Right atrium auricular region (tissue), 2 donors: Measurements from ENCODE around the gene HTRA1. TPM values are rescaled to one million over a fixed set of nuclear protein-coding genes. Genes with fewer than 3 reads are reported as not detected.
A peak's percentile ranks its signal among the peaks of the same experiment; 100 is the strongest.

ENCODE experiments used
- DNase-seq: peaks from one replicate; pipeline ENCODE4 v3.0.0-alpha.2; 2019; ENCODE audit warnings: low spot score
- H3K27ac ChIP-seq, 2 donors: fragments of 200-600 bp; sonication (generic); 1 replicate in 1 of 2; 2 replicates in 1 of 2; pipeline ENCODE4 v1.5.1; 2016 to 2019
- H3K27me3 ChIP-seq, 2 donors: fragments of 200-600 bp; sonication (generic); one replicate each; pipeline versions ENCODE4 v1.5.1 to v1.6.0; 2017 to 2019
- H3K36me3 ChIP-seq: fragments of 200-600 bp; sonication (generic); one replicate; pipeline ENCODE4 v1.5.1; 2016
- H3K4me1 ChIP-seq, 2 donors: fragments of 200-600 bp; sonication (generic); one replicate each; pipeline versions ENCODE4 v1.5.1 to v1.6.0; 2017 to 2019
- H3K4me3 ChIP-seq, 2 donors: fragments of 200-600 bp; sonication (generic); 1 replicate in 1 of 2; 2 replicates in 1 of 2; pipeline ENCODE4 v1.5.1; 2017 to 2019; ENCODE audit warnings: mild to moderate bottlenecking in 1 of 2, moderate library complexity in 1 of 2
- H3K9me3 ChIP-seq, 2 donors: fragments of 200-600 bp; sonication (generic); one replicate each; pipeline ENCODE4 v1.5.1; 2019
- CTCF ChIP-seq, 2 donors: fragments of 200-600 bp; sonication (generic); IDR thresholded peaks; one replicate each; pipeline ENCODE4 v1.5.1; 2019; ENCODE audit warnings: antibody characterized with exemption in 2 of 2
- total RNA-seq, 2 donors: library from RNA; depleted of rRNA; stranded (reverse); fragments of >200 nt; gene quantifications; one replicate each; pipeline ENCODE4 v1.1.0, GENCODE V29; 2016

Gene HTRA1
- total RNA-seq, result 10 to 100 TPM; 76.3 to 78.3 TPM

- TF ChIP-seq CTCF (IDR thresholded peaks at IDR 0.05), result no peak
- no peaks in the 10 kb centered on the region for H3K36me3 ChIP-seq
- peak within 1 kb of the TSS; percentile 60 to 83 for H3K4me3 ChIP-seq
- H3K27ac ChIP-seq, result peak within 1 kb of the TSS; percentile 65 to 83
- no peak for DNase-seq
- H3K9me3 ChIP-seq, result no peaks in the 10 kb centered on the region
- peaks cover 0 to 25% of the 10 kb centered on the region in 2 donors for H3K4me1 ChIP-seq
- no peaks in the 10 kb centered on the region for H3K27me3 ChIP-seq
Measured at GRCh38 chr10:122461367-122461728, at the start of gene HTRA1. TSS of gene HTRA1 (plus strand) at chr10:122461553. CDS start at chr10:122461653, 100 bp downstream.

GRCh38 chr10:122413327-122413726 lies 48.0 kb upstream of the HTRA1 start:
- Histone ChIP-seq H3K4me1 (no peaks in the 10 kb centered on the region), H3K4me3 (no peak overlapping the region), H3K27ac (no peak overlapping the region), H3K9me3 (no peaks in the 10 kb centered on the region), H3K27me3 (no peaks in the 10 kb centered on the region), H3K36me3 (peaks cover 22% of the 10 kb centered on the region)
- no peak for TF ChIP-seq CTCF (IDR thresholded peaks at IDR 0.05)
- DNase-seq, result no peak

- no peak for DNase-seq
- no peak overlapping the region for H3K27ac ChIP-seq
- H3K27me3 ChIP-seq, result no peaks in the 10 kb centered on the region
- no peak overlapping the region for H3K4me3 ChIP-seq
- H3K36me3 ChIP-seq, result peaks cover 31% of the 10 kb centered on the region
- TF ChIP-seq CTCF (IDR thresholded peaks at IDR 0.05), result no peak
- peaks cover 0 to 34% of the 10 kb centered on the region in 2 donors for H3K4me1 ChIP-seq
- no peaks in the 10 kb centered on the region for H3K9me3 ChIP-seq
Measured at GRCh38 chr10:122417667-122418066, 43.7 kb upstream of the HTRA1 start.

- Histone ChIP-seq H3K36me3 (peaks cover 33% of the 10 kb centered on the region), H3K27ac (no peak overlapping the region), H3K4me1 (peaks cover 0 to 34% of the 10 kb centered on the region in 2 donors), H3K27me3 (no peaks in the 10 kb centered on the region), H3K9me3 (no peaks in the 10 kb centered on the region), H3K4me3 (no peak overlapping the region)
- no peak for TF ChIP-seq CTCF (IDR thresholded peaks at IDR 0.05)
- DNase-seq, result no peak
Measured at GRCh38 chr10:122419016-122419415, 42.3 kb upstream of the HTRA1 start.

GRCh38 chr10:122419876-122420623 lies 41.3 kb upstream of the HTRA1 start:
- Histone ChIP-seq H3K9me3 (no peaks in the 10 kb centered on the region), H3K4me3 (no peak overlapping the region), H3K4me1 (peaks cover 0 to 34% of the 10 kb centered on the region in 2 donors), H3K36me3 (peaks cover 35% of the 10 kb centered on the region), H3K27ac (peak overlapping the region in 1 of 2 donors; percentile 25), H3K27me3 (no peaks in the 10 kb centered on the region)
- DNase-seq, result no peak
- TF ChIP-seq CTCF (IDR thresholded peaks at IDR 0.05), result no peak

- H3K27me3 ChIP-seq, result no peaks in the 10 kb centered on the region
- no peak for TF ChIP-seq CTCF (IDR thresholded peaks at IDR 0.05)
- DNase-seq, result no peak
- peaks cover 0 to 34% of the 10 kb centered on the region in 2 donors for H3K4me1 ChIP-seq
- H3K27ac ChIP-seq, result peak overlapping the region in 1 of 2 donors; percentile 25
- no peak overlapping the region for H3K4me3 ChIP-seq
- H3K36me3 ChIP-seq, result peaks cover 36% of the 10 kb centered on the region
- H3K9me3 ChIP-seq, result no peaks in the 10 kb centered on the region
Measured at GRCh38 chr10:122420624-122421007, 40.7 kb upstream of the HTRA1 start.
